ENCODE data around the gene CNIH2. TPM values are rescaled to one million over a fixed set of nuclear protein-coding genes. Genes with fewer than 3 reads are reported as not detected.

CNIH2 gene
- total and polyA plus RNA-seq, 2 of the 13 experiments (the other 11 are each of a cell fraction or from before 2014, with no cell fraction given): 0.60 to 0.69 TPM

GRCh38 chr11:66268244-66268951 is 9.6 kb upstream of the CNIH2 start, which contains the start of gene RAB1B (continued):
- TF ChIP-seq THAP7 (CRISPR knock-in tag; IDR thresholded peaks at IDR 0.05): 0 out of 2 replicates have a peak, but pooled peaks have one; percentile 38
- TF ChIP-seq FOXO1 (CRISPR knock-in tag; IDR thresholded peaks at IDR 0.05): no peak
- TF ChIP-seq ONECUT2 (CRISPR knock-in tag; IDR thresholded peaks at IDR 0.05): no peak
- TF ChIP-seq ZNF614 (CRISPR knock-in tag; IDR thresholded peaks at IDR 0.05; ENCODE audit: borderline replicate concordance): no peak
- peak; percentile 23; the same call in 1 of the 2 replicates for TF ChIP-seq TAF1 (CRISPR knock-in tag; IDR thresholded peaks at IDR 0.05)
- TF ChIP-seq MAFG (CRISPR knock-in tag; IDR thresholded peaks at IDR 0.05): no peak
- 0 out of 2 replicates have a peak, but pooled peaks have one; percentile 18 for TF ChIP-seq ZNF713 (CRISPR knock-in tag; IDR thresholded peaks at IDR 0.05)
- no peak for TF ChIP-seq CCDC6 (CRISPR knock-in tag; IDR thresholded peaks at IDR 0.05)
- TF ChIP-seq ZNF569 (CRISPR knock-in tag; IDR thresholded peaks at IDR 0.05; ENCODE audit: borderline replicate concordance): no peak
- peak; percentile 92 for TF ChIP-seq RBFOX2 (IDR thresholded peaks at IDR 0.05; ENCODE audit: low read depth, low read length)
- TF ChIP-seq MATR3 (CRISPR knock-in tag; IDR thresholded peaks at IDR 0.05): no peak
- TF ChIP-seq SP5 (CRISPR knock-in tag; IDR thresholded peaks at IDR 0.05; ENCODE audit: borderline replicate concordance, low read depth): peak; percentile 7; the same call in 1 of the 2 replicates
- TF ChIP-seq ZNF761 (CRISPR knock-in tag; conservative IDR thresholded peaks at IDR 0.05): 0 out of 2 replicates have a peak, but pooled peaks have one; percentile 34
- no peak for TF ChIP-seq IKZF1 (IDR thresholded peaks at IDR 0.05)
- TF ChIP-seq ZNF850 (CRISPR knock-in tag; conservative IDR thresholded peaks at IDR 0.05): no peak
- TF ChIP-seq ZBTB7B (CRISPR knock-in tag; IDR thresholded peaks at IDR 0.05): no peak
- no peak for TF ChIP-seq ISL2 (CRISPR knock-in tag; IDR thresholded peaks at IDR 0.05)
- no peak for TF ChIP-seq MBD4 (IDR thresholded peaks at IDR 0.05; ENCODE audit: borderline replicate concordance, low read length)
- no peak for TF ChIP-seq AFF4 (CRISPR knock-in tag; IDR thresholded peaks at IDR 0.05)
- no peak for TF ChIP-seq DDIT3 (CRISPR knock-in tag; IDR thresholded peaks at IDR 0.05)
- TF ChIP-seq TGIF2 (CRISPR knock-in tag; IDR thresholded peaks at IDR 0.05): no peak
- peak; percentile 57; the same call in 1 of the 2 replicates for TF ChIP-seq SP4 (CRISPR knock-in tag; IDR thresholded peaks at IDR 0.05)
- TF ChIP-seq ZNF562 (CRISPR knock-in tag; IDR thresholded peaks at IDR 0.05; ENCODE audit: borderline replicate concordance): no peak
- TF ChIP-seq THYN1 (CRISPR knock-in tag; IDR thresholded peaks at IDR 0.05; ENCODE audit: borderline replicate concordance, low read depth): no peak
- TF ChIP-seq FOSL2 (CRISPR knock-in tag; IDR thresholded peaks at IDR 0.05): no peak
- no peak for TF ChIP-seq RCOR2 (CRISPR knock-in tag; IDR thresholded peaks at IDR 0.05)
- TF ChIP-seq ZNF382 (CRISPR knock-in tag; IDR thresholded peaks at IDR 0.05; ENCODE audit: borderline replicate concordance): no peak
- no peak for TF ChIP-seq ZNF12 (CRISPR knock-in tag; IDR thresholded peaks at IDR 0.05)
- no peak for TF ChIP-seq CBX5 (CRISPR knock-in tag; IDR thresholded peaks at IDR 0.05; ENCODE audit: borderline replicate concordance)

Data from HepG2 (cell line).